ENCODE measurements around the gene STOM. TPM values are rescaled to one million over a fixed set of nuclear protein-coding genes. Genes with fewer than 3 reads are reported as not detected.

The STOM gene
- polyA plus RNA-seq, 1 of the 3 experiments (the other 2 are of a cell fraction): 40.5 TPM

DNA sequence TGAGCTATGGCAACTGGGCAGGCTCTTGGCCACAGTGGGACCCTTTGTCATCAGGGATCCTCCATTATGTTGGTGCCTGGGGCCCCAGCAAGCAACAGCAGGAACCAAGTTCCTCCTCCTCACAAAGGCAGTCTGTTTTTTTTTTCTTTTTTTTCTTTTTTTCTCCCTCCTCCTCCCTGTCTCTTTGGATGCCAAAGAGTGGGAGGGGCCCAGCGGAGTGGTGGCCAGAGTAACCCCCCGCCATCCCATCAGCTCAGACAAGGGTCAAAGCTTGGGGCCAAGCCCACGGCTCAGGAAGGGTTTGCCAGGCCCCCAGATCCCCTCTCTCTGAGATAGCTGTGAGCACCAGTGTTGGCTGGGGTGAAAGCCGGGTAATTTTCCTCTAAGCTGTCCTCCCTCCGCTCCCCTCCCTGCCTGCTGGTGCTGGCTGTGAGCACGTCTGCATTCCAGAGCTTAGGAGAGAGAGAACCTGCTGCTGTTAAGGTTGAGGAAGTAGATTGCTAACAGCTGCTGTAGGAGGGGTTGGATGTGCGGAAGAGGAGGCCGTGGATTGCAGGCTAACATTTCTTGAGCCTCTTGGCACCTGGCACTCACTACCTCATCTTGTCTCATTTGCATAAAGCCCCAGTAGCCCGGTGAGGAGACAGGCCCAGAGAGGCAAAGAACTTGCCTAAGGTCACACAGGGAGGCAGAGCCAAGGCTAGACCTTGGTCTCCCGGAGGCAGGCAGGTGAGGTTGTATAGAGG, 80.9 kb downstream of the STOM start (continued):
- TF ChIP-seq, protein P1, sequence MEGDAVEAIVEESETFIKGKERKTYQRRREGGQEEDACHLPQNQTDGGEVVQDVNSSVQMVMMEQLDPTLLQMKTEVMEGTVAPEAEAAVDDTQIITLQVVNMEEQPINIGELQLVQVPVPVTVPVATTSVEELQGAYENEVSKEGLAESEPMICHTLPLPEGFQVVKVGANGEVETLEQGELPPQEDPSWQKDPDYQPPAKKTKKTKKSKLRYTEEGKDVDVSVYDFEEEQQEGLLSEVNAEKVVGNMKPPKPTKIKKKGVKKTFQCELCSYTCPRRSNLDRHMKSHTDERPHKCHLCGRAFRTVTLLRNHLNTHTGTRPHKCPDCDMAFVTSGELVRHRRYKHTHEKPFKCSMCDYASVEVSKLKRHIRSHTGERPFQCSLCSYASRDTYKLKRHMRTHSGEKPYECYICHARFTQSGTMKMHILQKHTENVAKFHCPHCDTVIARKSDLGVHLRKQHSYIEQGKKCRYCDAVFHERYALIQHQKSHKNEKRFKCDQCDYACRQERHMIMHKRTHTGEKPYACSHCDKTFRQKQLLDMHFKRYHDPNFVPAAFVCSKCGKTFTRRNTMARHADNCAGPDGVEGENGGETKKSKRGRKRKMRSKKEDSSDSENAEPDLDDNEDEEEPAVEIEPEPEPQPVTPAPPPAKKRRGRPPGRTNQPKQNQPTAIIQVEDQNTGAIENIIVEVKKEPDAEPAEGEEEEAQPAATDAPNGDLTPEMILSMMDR (IDR thresholded peaks at IDR 0.05): no peak
- TF ChIP-seq YY1 (IDR thresholded peaks at IDR 0.05; ENCODE audit: low read depth): no peak
- TF ChIP-seq FOSL2 (IDR thresholded peaks at IDR 0.05; ENCODE audit: borderline replicate concordance, low read depth): no peak
- TF ChIP-seq, protein P2, sequence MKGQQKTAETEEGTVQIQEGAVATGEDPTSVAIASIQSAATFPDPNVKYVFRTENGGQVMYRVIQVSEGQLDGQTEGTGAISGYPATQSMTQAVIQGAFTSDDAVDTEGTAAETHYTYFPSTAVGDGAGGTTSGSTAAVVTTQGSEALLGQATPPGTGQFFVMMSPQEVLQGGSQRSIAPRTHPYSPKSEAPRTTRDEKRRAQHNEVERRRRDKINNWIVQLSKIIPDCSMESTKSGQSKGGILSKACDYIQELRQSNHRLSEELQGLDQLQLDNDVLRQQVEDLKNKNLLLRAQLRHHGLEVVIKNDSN (IDR thresholded peaks at IDR 0.05; ENCODE audit: borderline replicate concordance, low read depth): no peak

Other genes starting within 250 kb of the STOM start
- 12.9 and 17.4 TPM in 2 replicates for gene RAB14, start 168.4 kb downstream of the STOM start, polyA plus RNA-seq (2012; rRNA removed)
- 168 and 172 TPM in 2 replicates for gene GSN, start 102.1 kb downstream of the STOM start, polyA plus RNA-seq (2012; rRNA removed)
- 0.03 and 0.11 TPM in 2 replicates for gene GGTA1, start 129.6 kb upstream of the STOM start, polyA plus RNA-seq (2012; rRNA removed)